Upper lobe of left lung (tissue), 4 donors: ENCODE data around the gene YIPF3.

Source experiments
- EP300 ChIP-seq, 4 donors: sonication (generic); formaldehyde crosslinking; IDR thresholded peaks; one replicate each; pipeline ENCODE4 v1.5.1; 2017; ENCODE audit warnings: antibody characterized with exemption in 4 of 4, control low read depth in 2 of 4
- POLR2A ChIP-seq, 4 donors: fragments of 450-650 bp; IDR thresholded peaks; one replicate each; pipeline ENCODE4 v1.5.1; 2016 to 2017; ENCODE audit warnings: antibody characterized with exemption in 4 of 4, mild to moderate bottlenecking in 2 of 4
- POLR2AphosphoS5 ChIP-seq, 2 donors: sonication (generic); formaldehyde crosslinking; IDR thresholded peaks; one replicate each; pipeline ENCODE4 v1.5.1; 2017; ENCODE audit warnings: antibody characterized with exemption in 2 of 2
- TF ChIP-seq, protein P1 (sequence below), 6 experiments: fragments of 450-650 bp in 4 of 6; fragments of 200-600 bp in 2 of 6; sonication (generic) in 2 of 6; IDR thresholded peaks; one replicate each; pipeline ENCODE4 v1.5.1; 2016 to 2019; ENCODE audit warnings: antibody characterized with exemption in 6 of 6

DNA sequence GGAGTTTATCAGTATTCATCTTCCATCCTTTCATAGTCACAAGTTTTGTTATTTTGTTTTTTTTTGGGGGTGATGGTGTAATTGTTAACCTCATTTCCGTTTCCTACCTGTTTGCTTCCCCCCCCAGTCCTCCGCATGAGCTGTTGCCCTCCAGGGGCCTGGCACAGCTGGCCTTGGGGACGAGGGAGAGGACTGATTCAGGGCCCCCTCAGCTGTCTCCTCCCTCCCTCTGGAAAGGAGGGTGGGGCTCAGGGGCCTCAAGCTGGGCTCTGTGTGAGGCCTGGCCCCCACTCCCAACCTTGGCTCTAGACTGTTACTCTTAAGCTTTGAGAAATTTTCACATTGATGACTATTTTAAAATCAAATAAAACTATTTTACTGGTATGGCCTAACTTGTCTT is 10.6 kb downstream of the YIPF3 start:
- TF ChIP-seq, protein P1, sequence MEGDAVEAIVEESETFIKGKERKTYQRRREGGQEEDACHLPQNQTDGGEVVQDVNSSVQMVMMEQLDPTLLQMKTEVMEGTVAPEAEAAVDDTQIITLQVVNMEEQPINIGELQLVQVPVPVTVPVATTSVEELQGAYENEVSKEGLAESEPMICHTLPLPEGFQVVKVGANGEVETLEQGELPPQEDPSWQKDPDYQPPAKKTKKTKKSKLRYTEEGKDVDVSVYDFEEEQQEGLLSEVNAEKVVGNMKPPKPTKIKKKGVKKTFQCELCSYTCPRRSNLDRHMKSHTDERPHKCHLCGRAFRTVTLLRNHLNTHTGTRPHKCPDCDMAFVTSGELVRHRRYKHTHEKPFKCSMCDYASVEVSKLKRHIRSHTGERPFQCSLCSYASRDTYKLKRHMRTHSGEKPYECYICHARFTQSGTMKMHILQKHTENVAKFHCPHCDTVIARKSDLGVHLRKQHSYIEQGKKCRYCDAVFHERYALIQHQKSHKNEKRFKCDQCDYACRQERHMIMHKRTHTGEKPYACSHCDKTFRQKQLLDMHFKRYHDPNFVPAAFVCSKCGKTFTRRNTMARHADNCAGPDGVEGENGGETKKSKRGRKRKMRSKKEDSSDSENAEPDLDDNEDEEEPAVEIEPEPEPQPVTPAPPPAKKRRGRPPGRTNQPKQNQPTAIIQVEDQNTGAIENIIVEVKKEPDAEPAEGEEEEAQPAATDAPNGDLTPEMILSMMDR (IDR thresholded peaks at IDR 0.05), result no peak
- TF ChIP-seq POLR2A (IDR thresholded peaks at IDR 0.05) (no peak), EP300 (IDR thresholded peaks at IDR 0.05) (no peak), POLR2AphosphoS5 (IDR thresholded peaks at IDR 0.05) (no peak)
